Activated CD4-positive, CD25-positive, alpha-beta regulatory T cell treated with anti-CD3 and anti-CD28 coated beads, Interleukin-2, amount 50 U/mL, for 24 hours (primary cell): ENCODE data around the gene UTP14A.
A peak's percentile ranks its signal among the peaks of the same experiment; 100 is the strongest.

Source experiments
- ATAC-seq, 2 donors: fragments of 150-1000 bp; cut with Tn5 transposase; one replicate each; pipeline ENCODE4 v1.10.0; 2021; ENCODE audit warnings: mild to moderate bottlenecking in 1 of 2, moderate library complexity in 1 of 2

UTP14A gene

GRCh38 chrX:129953881-129954280, 47.9 kb downstream of the UTP14A start:
- no peak for ATAC-seq

GRCh38 chrX:129954804-129955203, 48.8 kb downstream of the UTP14A start:
- ATAC-seq, result no peak

- no peak for ATAC-seq
These were observed 49.7 kb downstream of the UTP14A start for GRCh38 chrX:129955682-129956081.

- no peak for ATAC-seq
These were observed 50.2 kb downstream of the UTP14A start for GRCh38 chrX:129956145-129956544.

GRCh38 chrX:129956765-129957164, 50.8 kb downstream of the UTP14A start:
- ATAC-seq, result no peak

- ATAC-seq, result peak; percentile 55 to 57
These were observed 51.5 kb downstream of the UTP14A start for GRCh38 chrX:129957241-129958082.

GRCh38 chrX:129958083-129958465, 52.1 kb downstream of the UTP14A start:
- no peak for ATAC-seq

GRCh38 chrX:129958814-129959492, 53.0 kb downstream of the UTP14A start:
- no peak for ATAC-seq

- ATAC-seq, result no peak
These were observed 53.5 kb downstream of the UTP14A start for GRCh38 chrX:129959493-129959832.

GRCh38 chrX:129961180-129962083, 55.5 kb downstream of the UTP14A start:
- ATAC-seq, result peak; percentile 94 to 95

GRCh38 chrX:129963729-129964128, 57.8 kb downstream of the UTP14A start:
- ATAC-seq, result no peak

GRCh38 chrX:129965166-129965565, 59.2 kb downstream of the UTP14A start:
- no peak for ATAC-seq

- no peak for ATAC-seq
These were observed 63.0 kb downstream of the UTP14A start for GRCh38 chrX:129968968-129969367.

- ATAC-seq, result no peak
These were observed 70.5 kb downstream of the UTP14A start for GRCh38 chrX:129976441-129976840.
